ENCODE measurements around the gene DTX2.
"Not testable (repeated sequence)": the region's sequence is repeated elsewhere in the genome, so short reads cannot be mapped to it uniquely, and the experiment has no call there.

The DTX2 gene

DNA sequence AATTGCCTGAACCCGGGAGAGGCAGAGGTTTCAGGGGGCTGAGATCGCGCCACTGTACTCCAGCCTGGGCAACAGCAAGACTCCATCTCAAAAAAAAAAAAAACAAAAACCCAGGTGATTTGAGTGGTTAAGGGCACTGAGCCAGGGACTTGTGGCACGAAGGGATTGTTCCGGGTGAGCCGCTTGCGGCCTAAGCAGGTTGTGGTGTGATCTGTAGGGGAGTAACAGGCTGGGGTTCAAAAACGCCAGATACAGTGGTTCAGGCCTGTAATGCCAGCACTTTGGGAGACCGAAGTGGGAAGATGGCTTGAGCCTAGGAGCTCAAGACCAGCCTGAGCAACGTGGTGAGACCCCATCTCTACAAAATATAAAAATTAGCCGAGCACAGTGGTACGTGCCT, 17.7 kb upstream of the DTX2 start:
- not testable (repeated sequence) for DNase-seq (ENCODE audit: low spot score)

DNA sequence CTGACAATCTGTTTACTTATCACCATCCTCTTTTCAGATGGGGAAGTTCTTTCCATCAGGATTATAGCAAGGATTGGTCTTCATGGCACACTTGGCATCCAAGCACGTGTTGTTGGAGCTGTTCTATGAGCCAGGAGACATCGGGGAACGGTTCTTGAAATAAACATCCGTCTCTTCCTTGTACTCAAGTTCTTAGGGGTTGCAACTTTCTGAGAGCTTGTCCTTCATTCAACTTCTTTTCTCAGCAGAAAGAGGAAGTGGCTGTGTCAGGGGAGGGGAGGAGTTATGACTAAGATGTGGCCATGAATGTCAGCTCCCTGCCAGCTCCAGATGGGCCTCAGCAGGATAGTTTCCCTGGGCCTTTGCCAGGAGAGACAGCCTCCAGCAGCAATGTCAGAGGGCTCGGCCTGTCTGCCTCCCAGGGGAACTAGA, 15.9 kb upstream of the DTX2 start:
- not testable (repeated sequence) for DNase-seq (ENCODE audit: low spot score)

DNA sequence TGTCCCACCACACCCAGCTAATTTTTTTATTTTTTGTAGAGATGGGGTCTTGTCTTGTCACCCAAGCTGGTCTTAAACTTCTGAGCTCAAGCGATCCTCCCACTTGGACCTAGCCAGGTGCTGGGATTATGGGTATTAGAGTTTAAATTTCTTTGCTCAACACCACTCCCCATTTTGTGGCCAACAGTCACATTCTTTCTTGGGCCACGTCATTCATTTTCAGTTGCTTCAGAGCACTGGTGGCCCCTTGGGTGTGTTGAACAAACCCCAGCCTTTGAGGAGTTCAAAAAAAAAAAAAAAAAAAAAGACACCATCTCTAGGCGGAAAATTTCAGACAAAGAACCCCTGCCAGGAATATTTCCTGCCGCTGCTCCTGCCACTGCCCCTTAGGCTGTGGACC, 4.5 kb upstream of the DTX2 start:
- not testable (repeated sequence) for DNase-seq (ENCODE audit: low spot score)

DNA sequence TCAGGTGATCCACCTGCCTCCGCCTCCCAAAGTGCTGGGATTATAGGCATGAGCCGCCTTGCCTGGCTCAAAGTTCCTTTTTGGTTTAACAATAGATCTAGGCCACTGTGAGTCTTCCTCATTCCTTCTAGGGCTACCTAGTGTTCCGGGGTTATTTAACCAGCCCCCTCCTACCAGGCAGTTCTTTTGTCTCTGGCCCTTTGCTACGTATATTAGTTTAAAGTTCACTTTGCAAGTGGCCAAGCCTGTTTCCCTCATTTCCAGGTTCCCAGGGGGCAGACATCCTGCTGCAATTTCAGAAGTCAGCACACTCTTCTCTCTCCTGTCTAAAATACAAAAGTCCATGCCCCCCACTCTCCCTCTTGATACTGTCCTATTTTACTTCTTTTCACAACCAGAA, 3.0 kb upstream of the DTX2 start:
- DNase-seq (ENCODE audit: low spot score): not testable (repeated sequence)

DNA sequence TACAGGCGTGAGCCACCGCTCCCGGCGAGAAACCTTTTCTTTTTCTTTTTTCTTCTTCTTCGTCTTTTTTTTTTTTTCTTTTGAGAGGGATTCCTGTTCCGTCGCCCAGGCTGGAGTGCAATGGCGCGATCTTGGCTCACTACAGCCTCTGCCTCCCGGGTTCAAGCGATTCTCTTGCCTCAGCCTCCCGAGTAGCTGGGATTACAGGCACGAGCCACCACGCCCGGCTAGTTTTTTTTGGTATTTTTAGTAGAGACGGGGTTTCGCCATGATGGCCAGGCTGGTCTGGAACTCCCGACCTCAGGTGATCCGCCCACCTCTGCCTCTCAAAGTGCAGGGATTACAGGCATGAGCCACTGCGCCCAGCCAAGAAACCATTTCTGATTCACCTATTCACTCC, 742 bp upstream of the DTX2 start:
- not testable (repeated sequence) for DNase-seq (ENCODE audit: low spot score)

DNA sequence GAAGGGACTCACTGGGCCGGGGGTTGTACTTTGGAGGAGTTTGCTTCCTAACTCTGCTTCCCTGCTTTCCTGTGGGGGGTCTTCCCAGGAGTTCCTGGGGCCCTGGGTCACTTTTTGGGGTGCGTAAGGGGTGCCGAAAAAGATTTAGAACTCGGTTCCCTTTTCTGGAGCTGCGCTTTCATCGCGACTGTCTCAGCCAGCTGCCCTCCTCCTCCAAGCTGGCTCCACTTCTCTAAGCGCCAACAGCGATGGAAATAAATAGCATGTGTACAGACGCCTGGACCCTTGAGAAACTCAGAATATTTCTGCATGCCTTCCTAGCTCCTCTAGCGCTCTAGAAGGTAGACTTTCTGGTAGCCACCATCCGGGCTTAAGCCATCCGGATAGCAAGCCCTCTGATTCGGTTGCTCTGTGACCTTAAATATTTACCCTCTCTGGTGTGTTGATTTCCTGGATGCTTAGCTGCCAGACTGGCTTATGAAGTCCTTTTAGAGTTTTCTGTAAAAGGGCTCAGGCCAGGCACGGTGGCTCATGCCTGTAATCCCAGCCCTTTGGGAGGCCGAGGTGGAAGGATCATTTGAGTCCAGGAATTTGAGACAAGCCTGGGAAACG, 868 bp downstream of the DTX2 start:
- DNase-seq (ENCODE audit: low spot score): not testable (repeated sequence)

DNA sequence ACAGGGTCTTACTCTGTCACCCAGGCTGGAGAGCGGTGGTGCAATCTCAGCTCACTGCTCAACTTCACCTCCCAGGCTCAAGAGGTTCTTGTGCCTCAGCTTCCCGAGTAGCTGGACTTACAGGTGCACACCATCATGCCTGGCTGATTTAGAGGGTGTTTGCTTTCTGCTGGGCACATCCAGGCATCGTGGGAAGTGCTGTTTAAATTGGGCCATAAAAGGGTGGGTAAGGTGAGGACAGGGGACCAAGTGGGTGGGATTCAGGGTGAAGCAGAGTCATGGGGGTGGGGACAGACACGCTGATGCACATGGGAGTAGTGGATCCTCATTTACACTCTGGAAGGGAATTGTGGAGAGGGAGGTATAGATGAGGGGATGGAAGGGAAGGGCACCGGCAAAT, 3.5 kb downstream of the DTX2 start:
- DNase-seq (ENCODE audit: low spot score): not testable (repeated sequence)

DNA sequence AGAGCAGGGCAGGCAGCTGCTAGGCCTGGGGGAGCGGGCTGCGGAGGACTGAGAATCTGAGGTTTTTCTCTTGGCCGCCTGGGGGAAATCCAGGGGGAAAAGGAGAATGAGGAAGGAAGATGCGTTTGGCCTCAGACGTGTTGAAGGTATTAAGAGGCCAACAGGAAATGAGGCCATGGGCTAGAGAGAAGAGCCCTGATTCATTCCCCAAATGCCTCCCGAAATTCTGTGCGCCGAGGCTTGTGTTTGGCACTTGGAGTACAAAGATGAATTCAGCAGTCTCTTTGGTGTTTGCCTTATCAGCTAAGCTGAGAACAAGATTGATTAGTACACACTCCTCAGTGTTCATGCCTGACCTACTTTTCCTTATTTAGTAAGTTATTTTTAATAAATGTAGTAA, 4.4 kb downstream of the DTX2 start:
- not testable (repeated sequence) for DNase-seq (ENCODE audit: low spot score)

DNA sequence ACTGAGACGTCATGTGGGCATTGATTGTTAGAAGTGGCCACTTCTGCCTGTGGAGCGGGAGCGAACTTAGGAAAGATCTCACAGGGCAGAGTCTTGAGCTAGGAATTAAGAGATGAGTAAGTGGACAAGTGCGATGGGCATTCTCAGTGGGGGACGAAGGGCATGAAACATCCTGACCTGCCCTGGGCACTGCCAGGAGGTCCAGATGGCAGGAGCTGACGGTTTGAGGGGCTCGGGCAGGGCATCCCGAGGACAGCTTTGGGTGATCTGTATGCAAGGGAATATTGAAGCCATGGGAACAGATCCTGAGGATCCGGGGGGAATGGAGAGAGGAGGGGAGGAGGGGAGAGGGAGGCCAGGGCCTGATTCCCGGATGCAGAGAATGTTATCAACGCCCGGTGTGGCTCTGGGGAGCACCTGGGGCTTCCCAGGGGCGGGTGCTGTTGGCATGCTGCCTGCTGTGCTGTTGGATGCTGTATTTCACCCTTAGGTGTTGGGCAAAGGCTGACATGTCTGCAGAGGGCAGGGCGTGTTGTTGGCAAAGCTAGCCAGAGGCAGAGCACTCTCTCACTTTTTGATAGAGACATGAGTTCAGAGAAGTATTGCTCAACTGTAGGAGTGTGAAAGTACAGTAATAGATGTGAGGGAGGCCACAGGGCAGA, 6.4 kb downstream of the DTX2 start:
- DNase-seq (ENCODE audit: low spot score): not testable (repeated sequence)

DNA sequence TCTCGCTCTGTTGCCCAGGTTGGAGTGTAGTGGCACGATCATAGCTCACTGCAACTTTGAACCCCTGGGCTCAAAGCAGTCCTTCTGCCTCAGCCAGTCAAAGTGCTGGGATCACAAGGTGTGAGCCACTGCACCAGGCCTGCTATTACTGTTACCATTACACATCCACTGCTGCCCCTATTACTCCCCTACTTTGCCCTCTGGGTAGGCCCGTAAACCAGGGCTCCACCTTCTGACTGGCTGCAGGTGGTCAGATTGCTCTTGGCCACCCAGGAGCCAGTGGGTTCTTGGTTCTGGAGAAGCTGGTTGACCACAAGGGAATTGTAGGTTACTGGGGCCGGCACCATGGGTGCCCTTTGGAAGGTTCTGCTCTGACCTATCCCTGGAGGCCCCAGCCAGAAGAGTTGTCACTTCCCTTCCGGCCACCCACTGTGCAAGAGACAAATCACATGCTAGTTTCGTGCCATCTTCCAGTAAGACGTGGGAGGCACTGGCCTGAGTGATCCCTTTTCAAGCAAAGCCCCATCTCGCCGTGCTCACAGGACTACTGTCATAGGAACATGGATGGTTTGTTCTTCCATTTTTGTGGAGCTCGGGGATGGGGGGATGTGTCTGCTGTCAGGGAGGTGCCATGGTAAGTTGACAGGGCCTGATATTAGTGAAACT, 10.2 kb downstream of the DTX2 start:
- DNase-seq (ENCODE audit: low spot score): not testable (repeated sequence)

DNA sequence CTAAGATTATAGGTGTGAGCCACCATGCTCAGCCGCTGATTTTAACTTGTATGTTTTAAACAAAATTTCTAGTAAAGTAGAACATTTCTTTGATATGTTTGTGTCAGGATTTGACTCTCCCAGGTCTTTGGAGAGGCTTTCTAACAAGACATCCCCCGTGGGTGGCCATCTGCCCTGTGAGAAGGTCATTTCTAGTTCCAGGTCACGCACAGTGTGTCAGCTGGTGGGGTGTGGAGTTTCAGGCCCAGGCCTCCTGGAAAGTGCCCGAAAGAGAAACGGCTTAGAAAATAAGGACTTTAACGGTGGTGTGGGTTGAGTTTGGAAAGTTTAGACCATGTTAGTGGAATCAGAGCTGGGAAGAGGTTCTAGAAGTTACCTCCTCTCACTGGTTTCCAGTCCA, 11.6 kb downstream of the DTX2 start:
- DNase-seq (ENCODE audit: low spot score): not testable (repeated sequence)

DNA sequence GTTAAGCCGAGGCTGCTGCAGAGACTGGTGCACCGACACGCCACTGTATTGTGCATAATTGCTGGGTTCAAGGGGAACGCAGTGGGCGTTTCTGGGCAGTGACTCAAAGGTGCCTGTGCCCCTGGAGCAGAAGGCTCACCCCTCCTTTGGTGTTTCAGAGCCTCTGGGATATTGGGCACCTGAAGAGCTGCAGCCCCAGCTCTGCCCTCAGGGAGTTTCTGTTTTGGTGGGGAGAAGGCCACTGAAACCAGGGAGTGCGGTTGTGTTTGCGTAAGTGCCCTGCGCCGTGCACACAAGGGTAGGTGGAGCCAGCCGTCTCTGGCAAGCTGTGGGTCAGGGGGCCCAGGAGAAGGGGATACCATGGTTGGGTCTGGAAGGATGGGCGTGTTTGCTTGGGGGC, 14.8 kb downstream of the DTX2 start:
- DNase-seq (ENCODE audit: low spot score): not testable (repeated sequence)

DNA sequence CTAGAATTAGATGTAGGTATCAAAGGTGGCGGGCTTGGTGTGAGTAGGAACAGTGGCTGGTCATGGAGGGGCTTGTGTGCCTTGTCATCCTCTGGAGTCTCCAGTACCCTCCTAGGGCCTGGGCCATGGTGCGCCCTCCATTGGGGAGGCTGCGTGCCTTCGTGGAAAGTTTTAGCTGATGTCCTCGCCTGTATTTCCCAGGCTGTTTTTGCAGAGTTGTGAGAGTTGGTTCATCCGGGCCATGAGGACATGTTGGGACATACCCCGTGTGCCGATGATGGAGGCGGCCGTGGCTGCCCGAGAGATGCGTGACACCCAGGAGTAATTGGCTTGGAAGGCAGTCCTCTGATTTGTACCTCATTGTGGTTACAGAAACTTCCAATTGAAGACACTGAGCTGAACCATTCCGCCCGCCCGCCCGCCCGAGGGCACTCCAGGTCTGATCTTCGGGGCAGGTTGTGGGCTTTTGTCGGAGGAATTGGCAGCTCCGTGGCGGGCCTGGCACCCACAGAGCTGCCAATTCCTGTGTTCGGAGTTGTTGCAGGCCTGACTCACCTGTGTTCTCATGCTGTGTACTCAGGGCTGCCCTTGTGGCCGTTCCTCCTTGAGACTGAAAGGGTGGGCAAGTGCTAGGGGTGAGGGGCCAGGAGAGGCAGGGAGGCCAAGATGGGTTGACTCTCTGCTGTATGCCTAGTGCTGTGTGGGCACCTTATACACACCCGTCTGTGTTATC, 15.4 kb downstream of the DTX2 start:
- not testable (repeated sequence) for DNase-seq (ENCODE audit: low spot score)

DNA sequence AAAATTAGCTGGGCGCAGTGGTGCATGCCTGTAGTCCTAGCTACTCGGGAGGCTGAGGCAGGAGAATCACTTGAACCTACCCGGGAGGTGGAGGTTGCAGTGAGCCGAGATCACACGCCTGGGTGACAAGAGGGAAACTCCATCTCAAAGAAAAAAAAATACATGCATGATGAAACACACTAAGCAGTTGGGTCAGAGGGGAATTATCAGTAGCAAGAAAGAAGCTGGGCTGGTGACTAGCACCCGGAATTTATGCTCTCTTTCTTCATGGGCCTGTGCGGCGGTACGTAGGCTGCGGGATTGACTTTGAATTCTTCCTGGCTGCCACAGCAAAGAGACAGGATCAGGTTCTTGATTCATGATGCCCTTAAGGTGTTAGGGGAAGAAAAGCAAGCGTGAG, 18.1 kb downstream of the DTX2 start:
- DNase-seq (ENCODE audit: low spot score): not testable (repeated sequence)

DNA sequence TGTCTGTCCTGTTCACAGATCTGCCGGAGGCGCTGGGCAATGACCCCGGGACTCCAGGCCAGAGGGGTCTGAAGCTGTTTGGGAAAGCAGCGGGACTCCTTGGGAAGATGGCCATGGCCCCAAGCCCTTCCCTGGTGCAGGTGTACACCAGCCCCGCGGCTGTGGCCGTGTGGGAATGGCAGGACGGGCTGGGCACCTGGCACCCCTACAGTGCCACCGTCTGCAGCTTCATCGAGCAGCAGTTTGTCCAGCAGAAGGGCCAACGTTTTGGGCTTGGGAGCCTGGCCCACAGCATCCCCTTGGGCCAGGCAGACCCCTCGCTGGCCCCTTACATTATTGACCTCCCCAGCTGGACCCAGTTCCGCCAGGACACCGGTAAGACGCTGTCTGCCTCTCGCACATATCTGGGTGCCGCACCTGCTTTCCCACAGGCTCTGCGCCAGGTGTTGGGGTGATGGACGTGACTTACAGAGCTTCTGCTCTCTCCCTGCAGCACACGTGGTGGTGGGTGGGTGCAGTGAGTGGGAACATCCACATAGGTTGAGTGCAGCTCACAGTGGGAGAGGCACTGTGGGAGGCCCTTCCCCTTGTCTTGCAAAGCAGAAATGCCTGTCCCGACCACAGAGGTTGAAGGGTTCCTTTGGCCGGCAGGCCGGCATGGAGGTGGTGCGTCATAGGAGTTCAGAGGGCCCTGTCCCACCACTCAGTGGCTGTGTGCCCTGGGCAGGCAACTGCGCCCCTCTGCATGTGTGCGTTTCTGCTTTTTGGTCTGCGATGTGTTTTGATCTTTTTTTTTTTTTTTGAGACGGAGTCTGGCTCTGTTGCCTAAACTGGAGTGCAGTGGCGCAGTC, 19.1 kb downstream of the DTX2 start:
- not testable (repeated sequence) for DNase-seq (ENCODE audit: low spot score)

DNA sequence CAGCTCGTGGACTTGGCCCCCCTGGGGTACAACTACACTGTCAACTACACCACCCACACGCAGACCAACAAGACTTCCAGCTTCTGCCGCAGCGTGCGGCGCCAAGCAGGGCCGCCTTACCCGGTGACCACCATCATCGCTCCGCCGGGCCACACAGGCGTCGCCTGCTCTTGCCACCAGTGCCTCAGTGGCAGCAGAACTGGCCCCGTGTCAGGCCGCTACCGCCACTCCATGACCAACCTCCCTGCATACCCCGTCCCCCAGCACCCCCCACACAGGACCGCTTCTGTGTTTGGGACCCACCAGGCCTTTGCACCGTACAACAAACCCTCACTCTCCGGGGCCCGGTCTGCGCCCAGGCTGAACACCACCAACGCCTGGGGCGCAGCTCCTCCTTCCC, 21.2 kb downstream of the DTX2 start:
- DNase-seq (ENCODE audit: low spot score): not testable (repeated sequence)

DNA sequence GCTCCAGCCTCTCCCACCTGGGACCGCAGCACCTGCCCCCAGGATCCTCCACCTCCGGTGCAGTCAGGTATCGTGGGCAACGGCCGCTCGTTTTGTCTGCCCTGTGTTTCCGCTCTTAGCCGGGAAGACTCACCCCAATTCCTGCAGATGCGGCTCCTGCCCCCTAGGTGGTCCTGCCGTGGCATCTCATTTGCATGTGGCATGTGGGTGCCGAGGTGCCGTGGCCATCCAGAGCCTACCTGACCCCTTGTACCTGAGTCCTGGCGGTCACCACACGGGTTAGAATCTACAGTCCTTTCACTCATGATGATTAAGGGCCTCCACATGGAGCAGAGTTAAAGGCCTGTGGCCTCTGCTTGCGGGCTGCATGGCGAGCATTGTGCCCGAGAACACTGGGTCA, 21.6 kb downstream of the DTX2 start:
- not testable (repeated sequence) for DNase-seq (ENCODE audit: low spot score)

DNA sequence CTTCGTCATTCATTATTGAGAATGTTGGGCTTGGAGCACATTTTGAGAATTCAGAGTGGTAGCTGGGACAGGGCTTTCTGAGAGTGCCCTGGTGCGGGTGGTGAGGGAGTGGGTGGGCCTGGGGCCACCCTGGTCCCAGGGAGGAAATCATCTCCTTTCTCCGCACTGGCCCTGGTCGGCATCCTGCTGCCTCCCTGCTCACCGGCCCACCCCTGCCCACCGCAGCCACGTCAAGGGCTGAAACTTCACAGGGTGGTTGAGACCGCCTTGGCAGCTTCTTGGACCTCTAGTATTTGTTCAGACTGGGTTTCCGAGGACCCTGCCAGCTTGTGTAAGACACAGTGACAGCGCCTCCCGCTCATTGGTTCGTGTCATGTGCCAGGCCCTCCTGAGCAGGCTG, 22.9 kb downstream of the DTX2 start:
- not testable (repeated sequence) for DNase-seq (ENCODE audit: low spot score)

DNA sequence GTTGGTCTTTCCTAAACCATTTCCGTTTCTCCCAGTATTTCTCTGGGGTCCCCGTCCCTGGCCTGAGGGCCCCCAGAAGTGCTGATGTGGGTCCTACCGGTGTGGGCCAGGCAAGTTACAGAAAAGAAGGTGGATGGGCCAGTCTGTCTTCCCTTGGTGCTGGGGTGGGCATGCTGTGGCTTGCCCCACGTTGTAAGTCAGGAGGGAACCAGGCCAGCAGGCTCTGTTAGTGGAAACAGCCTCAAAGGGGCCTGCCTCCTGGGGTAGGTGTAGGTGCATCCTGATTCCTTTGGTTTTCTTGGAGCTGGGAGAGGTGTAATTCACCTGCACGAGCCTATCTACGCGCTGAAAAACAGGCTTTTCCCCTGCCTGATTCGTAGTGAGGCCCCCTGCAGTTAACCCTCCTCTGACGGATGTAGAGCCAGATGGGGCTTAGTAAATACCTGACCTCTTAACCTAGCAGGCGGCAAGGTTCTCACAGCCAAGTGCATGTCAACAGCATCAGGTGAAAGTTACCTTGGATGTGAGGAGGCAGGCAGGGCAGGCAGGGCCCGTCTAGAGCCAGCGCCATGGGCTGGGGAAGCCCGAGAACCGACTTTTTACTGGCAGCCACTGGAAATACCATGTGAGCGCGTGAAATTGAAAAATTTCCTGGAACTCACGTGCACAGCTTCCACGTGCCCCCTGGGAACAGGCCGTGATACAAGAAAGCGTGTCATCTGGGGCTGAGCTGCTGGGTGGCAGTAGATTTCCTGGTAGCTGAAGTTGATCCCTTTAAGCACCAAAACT, 24.5 kb downstream of the DTX2 start:
- not testable (repeated sequence) for DNase-seq (ENCODE audit: low spot score)

DNA sequence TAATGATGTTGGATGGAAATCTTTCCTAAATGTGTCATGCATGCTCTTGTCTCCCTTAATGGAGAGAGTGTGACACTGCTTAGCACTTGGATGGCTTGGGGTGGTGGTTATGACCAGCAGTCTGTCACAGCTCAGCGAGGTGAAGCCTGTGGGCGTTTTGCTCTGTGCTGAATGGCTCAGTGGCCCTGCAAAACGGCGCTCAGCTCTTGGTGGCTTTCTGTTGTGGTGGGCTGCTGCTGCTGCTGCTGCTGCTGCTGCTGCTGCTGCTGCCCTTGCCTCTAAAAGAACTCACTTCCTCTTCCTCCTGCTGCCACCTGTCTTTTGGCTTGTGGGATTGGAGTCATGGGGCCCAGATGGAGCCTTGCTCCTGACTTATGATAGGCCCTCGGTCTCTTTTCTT, 25.1 kb downstream of the DTX2 start:
- DNase-seq (ENCODE audit: low spot score): not testable (repeated sequence)

DNA sequence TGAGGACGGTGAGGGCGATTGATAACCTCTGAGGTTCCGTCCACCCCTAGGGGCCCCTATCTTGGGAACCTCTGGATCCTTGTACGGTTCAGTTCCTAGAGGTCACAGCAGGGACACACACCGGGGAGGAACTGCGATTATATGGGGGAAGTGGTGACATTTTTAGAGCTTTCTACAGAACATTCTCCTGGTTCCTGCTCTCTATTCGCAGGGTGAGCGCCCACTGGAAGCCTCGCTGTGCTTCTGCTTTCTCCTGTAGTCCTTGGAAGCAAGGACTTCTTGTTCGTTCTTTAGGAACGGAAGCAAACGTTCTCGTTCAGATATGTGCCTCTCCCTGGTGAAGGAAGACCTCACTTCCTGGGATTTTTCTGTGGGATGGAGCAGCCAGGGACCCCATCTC, 26.5 kb downstream of the DTX2 start:
- DNase-seq (ENCODE audit: low spot score): not testable (repeated sequence)

All from COLO829 (cell line).